RWPE1 (cell line): ENCODE measurements around the gene CEP135.

Experiments
- CTCF ChIA-PET: fragments of 350-600 bp; sonication (Branson Sonifier 250); formaldehyde crosslinking; extraction: SDS; loops from one replicate; lab custom pipeline; 2021; lab: Yijun Ruan, JAX
- POLR2A ChIA-PET: fragments of 400-600 bp; formaldehyde crosslinking; extraction: SDS; loops from one replicate; lab custom pipeline; 2020; ENCODE audit warnings: antibody characterized with exemption; ENCODE audit not compliant: low non-redundant PET; lab: Yijun Ruan, JAX
- DNase-seq: peaks from one replicate; pipeline ENCODE4 v3.0.0; 2012; ENCODE audit warnings: low spot score
- H3K27ac ChIP-seq: fragments of 450-650 bp; 2 replicates; pipeline ENCODE4 v1.5.1; 2017
- TF ChIP-seq, protein P1 (sequence below): fragments of 450-650 bp; conservative IDR thresholded peaks from 2 replicates; pipeline ENCODE4 v1.5.1; 2017; ENCODE audit warnings: low read depth, mild to moderate bottlenecking

The CEP135 gene

DNA sequence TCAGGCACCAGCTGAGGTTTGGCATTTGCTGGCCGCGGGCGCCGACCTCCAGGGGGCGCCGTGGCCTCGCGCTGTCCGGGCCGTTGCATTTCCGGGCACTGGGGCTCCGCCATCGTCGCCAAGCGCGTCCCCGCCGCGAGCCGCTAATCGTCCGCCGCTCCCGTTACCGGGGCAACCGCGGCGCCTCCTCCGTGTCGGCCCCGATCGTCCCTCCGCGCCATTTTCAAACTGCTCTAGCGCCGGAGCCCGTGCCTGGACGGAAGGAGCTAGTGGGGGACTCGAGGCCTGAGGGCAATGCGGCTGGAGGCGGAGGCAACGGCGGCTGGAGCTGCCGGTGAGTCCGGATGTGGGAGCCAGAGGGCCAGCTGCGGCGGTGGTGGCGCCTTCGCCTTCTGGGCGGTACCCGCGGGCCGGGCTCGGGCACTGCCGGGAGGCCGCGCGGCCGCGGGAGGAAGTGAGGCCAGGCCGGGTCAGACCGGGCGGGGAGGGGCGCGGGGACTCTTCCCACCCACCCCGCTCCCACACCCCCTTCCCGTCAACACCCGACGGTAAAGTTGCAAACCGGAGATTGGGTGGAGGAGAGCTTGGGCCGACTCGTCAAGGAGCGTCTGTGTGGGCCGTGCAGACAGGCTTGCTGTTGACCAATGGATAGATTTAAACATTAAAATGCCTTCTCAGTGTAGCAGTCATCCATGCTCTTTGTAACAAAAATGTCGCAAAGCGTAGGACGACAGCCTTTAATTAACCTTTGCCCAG, at the start of gene CEP135:
Gene CEP135 (plus strand): TSS at position 220 of the 756 bp plus-strand sequence. CDS start 3,186 bp downstream, outside the sequence.
- peak; percentile 72 for DNase-seq
- POLR2A ChIA-PET: no interaction called here
- peak within 1 kb of the TSS; percentile 99 for H3K27ac ChIP-seq
- TF ChIP-seq, protein P1, sequence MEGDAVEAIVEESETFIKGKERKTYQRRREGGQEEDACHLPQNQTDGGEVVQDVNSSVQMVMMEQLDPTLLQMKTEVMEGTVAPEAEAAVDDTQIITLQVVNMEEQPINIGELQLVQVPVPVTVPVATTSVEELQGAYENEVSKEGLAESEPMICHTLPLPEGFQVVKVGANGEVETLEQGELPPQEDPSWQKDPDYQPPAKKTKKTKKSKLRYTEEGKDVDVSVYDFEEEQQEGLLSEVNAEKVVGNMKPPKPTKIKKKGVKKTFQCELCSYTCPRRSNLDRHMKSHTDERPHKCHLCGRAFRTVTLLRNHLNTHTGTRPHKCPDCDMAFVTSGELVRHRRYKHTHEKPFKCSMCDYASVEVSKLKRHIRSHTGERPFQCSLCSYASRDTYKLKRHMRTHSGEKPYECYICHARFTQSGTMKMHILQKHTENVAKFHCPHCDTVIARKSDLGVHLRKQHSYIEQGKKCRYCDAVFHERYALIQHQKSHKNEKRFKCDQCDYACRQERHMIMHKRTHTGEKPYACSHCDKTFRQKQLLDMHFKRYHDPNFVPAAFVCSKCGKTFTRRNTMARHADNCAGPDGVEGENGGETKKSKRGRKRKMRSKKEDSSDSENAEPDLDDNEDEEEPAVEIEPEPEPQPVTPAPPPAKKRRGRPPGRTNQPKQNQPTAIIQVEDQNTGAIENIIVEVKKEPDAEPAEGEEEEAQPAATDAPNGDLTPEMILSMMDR: peak; percentile 95
- CTCF ChIA-PET: interaction anchor here (0.5 to 1.3 kb wide), 16 partner anchors 9 to 788 kb away, joined by 3 to 8 read pairs (median 4); partner anchors contain the start of gene AASDH

GRCh38 chr4:55902677-55903076, 46.1 kb upstream of the CEP135 start:
- DNase-seq: no peak
- POLR2A ChIA-PET: no interaction called here
- TF ChIP-seq, protein P1: no peak
- H3K27ac ChIP-seq: no peak overlapping the region
- CTCF ChIA-PET: no interaction called here

DNA sequence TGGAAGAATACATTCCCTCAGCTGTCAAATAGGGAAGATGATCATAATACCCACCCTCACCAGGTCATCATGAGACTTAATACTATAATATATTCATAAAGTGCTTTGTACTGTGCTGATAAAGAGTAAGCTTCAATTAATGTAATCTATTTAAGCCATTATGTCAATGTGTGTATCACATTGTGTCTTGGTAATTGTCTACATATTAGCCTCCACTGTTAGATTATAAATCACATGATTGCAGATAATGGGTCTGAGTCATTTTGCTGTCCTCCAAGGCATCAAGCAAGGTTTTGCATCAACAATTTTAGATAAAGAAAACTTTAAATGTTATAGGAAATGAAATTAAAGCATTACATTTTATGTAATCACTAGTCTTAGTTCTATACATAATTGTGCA, 45.2 kb upstream of the CEP135 start:
- ChIA-PET CTCF (no interaction called here), POLR2A (no interaction called here)

DNA sequence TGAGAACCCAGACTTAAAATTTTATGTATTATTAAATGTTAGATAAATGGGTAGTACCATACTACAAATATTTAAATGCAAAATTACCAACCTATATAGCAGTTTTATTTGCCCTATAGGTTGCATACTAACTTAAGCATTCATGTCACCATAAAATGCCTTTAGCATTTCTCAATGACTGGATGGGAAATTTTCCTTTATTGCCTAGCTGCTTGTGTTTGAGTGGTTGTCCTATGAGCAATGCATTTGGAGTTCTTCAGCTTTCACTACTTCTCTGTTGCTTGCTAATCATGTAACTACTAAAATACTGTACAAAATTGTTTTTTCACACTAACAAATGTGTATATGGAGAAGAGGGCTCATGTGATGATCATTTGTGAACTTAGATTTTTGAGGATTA, 44.2 kb upstream of the CEP135 start:
- TF ChIP-seq, protein P1: no peak
- ChIA-PET CTCF (no interaction called here), POLR2A (no interaction called here)
- DNase-seq: no peak
- H3K27ac ChIP-seq: no peak overlapping the region

More for the DNA sequence above, 45.2 kb upstream of the CEP135 start:
- H3K27ac ChIP-seq: no peak overlapping the region
- DNase-seq: no peak
- TF ChIP-seq, protein P1: no peak

- no peak overlapping the region for H3K27ac ChIP-seq
- TF ChIP-seq, protein P1: no peak
- ChIA-PET CTCF (no interaction called here), POLR2A (no interaction called here)
- no peak for DNase-seq
Measured at GRCh38 chr4:55906323-55906722, 42.4 kb upstream of the CEP135 start.

DNA sequence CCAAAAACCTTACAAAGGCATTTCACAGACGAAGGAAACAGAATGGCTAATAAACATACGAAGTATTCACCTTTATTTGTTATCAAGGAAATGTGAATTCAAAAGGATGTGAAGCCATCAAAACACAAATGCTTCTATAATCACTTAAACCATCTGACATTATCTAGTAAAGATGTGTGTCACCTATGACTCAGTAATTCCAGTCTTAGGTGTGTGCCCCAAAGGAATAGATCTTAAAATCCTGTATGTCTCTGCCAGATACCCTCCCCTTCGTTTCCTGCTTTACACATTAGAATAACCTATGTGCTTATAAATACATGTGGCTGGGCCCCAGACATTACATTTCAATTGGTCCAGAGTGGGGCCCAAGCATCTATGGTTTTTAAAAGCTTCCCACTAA, 41.8 kb upstream of the CEP135 start:
- ChIA-PET POLR2A (no interaction called here), CTCF (no interaction called here)
- H3K27ac ChIP-seq: no peak overlapping the region
- DNase-seq: peak; percentile 67
- TF ChIP-seq, protein P1: no peak
